CD4-positive, alpha-beta memory T cell (primary cell): ENCODE measurements around the gene TVP23A. TPM values are rescaled to one million over a fixed set of nuclear protein-coding genes. Genes with fewer than 3 reads are reported as not detected.

Source experiments
- CTCF ChIA-PET: fragments of 350-600 bp; sonication (Branson Sonifier 250); formaldehyde crosslinking; loops from one replicate; lab custom pipeline; 2021; ENCODE audit warnings: inconsistent platforms; ENCODE audit not compliant: partially characterized antibody; lab: Charles Lee
- POLR2A ChIA-PET: fragments of 350-600 bp; sonication (Branson Sonifier 250); formaldehyde crosslinking; loops from one replicate; lab custom pipeline; 2021; ENCODE audit not compliant: partially characterized antibody; lab: Charles Lee
- DNase-seq, 5 donors: peaks; one replicate each; pipeline versions ENCODE4 v3.0.0 to v3.0.0-alpha.2; 2020 to 2022; ENCODE audit warnings: mixed read lengths in 1 of 5
- H3K27ac ChIP-seq: one replicate; pipeline ENCODE4 v1.7.0; 2013; ENCODE audit warnings: low read depth, low read length
- H3K27me3 ChIP-seq: 2 replicates; pipeline ENCODE4 v1.7.0; 2013; ENCODE audit warnings: mild to moderate bottlenecking, low read length, moderate library complexity; ENCODE audit not compliant: insufficient read depth
- H3K36me3 ChIP-seq: 2 replicates; pipeline ENCODE4 v1.7.0; 2013; ENCODE audit warnings: mild to moderate bottlenecking, low read length, moderate library complexity; ENCODE audit not compliant: insufficient read depth
- H3K4me1 ChIP-seq: 2 replicates; pipeline ENCODE4 v1.7.0; 2013; ENCODE audit warnings: mild to moderate bottlenecking, low read length, moderate library complexity; ENCODE audit not compliant: insufficient read depth
- H3K4me3 ChIP-seq, 2 donors: one replicate each; pipeline ENCODE4 v1.7.0; 2013; ENCODE audit warnings: low read length in 2 of 2, mild to moderate bottlenecking in 1 of 2
- H3K9me3 ChIP-seq, 2 donors: one replicate each; pipeline ENCODE4 v1.7.0; 2013; ENCODE audit warnings: low read length in 2 of 2, control low read depth in 1 of 2; ENCODE audit not compliant: control insufficient read depth in 1 of 2
- H3K27ac Mint-ChIP-seq, 7 donors: one replicate each; pipeline ENCODE4 v1.8.0; 2020 to 2021; ENCODE audit warnings: mixed read lengths in 7 of 7, mild to moderate bottlenecking in 6 of 7, inconsistent platforms in 3 of 7, moderate library complexity in 3 of 7
- H3K27me3 Mint-ChIP-seq, 2 donors: one replicate each; pipeline ENCODE4 v1.8.0; 2020 to 2021; ENCODE audit warnings: mixed read lengths in 2 of 2
- H3K36me3 Mint-ChIP-seq, 2 donors: one replicate each; pipeline ENCODE4 v1.8.0; 2020 to 2021; ENCODE audit warnings: mixed read lengths in 2 of 2, inconsistent platforms in 1 of 2, mild to moderate bottlenecking in 1 of 2
- H3K4me1 Mint-ChIP-seq, 4 donors: one replicate each; pipeline ENCODE4 v1.8.0; 2020 to 2021; ENCODE audit warnings: mixed read lengths in 4 of 4, mild to moderate bottlenecking in 1 of 4
- H3K4me3 Mint-ChIP-seq, 8 donors: one replicate each; pipeline ENCODE4 v1.8.0; 2020 to 2021; ENCODE audit warnings: mixed read lengths in 8 of 8, mild to moderate bottlenecking in 7 of 8, moderate library complexity in 6 of 8, inconsistent platforms in 3 of 8
- H3K9me3 Mint-ChIP-seq, 8 donors: one replicate each; pipeline ENCODE4 v1.8.0; 2020 to 2021; ENCODE audit warnings: mixed read lengths in 8 of 8, mild to moderate bottlenecking in 5 of 8, inconsistent platforms in 3 of 8, moderate library complexity in 1 of 8
- intact Hi-C: fragments of 100-400 bp; cut with micrococcal nuclease; formaldehyde crosslinking; loops from one replicate; pipeline ENCODE4 v1.15.1; 2023
- polyA plus RNA-seq, 2 donors: library from polyadenylated mRNA; unstranded; fragments of 300-500 nt; fragmentation: Illumina TruSeq; gene quantifications; one replicate each; pipeline ENCODE4 v1.2.3, GENCODE V29; 2021
- total RNA-seq, 2 experiments: library from RNA; stranded (reverse); gene quantifications; one replicate each; pipeline ENCODE4 v1.2.3, GENCODE V29; 2021

TVP23A gene
- total and polyA plus RNA-seq, 4 experiments from 2014 or later: 0.18 TPM; not detected in 3

GRCh38 chr16:10751291-10751697, 67.3 kb downstream of the TVP23A start:
- no peaks in the 10 kb centered on the region for H3K27me3 ChIP-seq
- H3K9me3 Mint-ChIP-seq: no peaks in the 10 kb centered on the region
- ChIA-PET CTCF (interaction anchor here (1.0 kb wide), 1 partner anchor 13 kb away, joined by 3 read pairs; no protein-coding TSS in a partner anchor), POLR2A (interaction anchor here (2.2 kb wide), 1 partner anchor 8 kb away, joined by 9 read pairs; the partner anchor contains the start of gene NUBP1)
- intact Hi-C loops: no loop called here
- H3K4me3 ChIP-seq: no peak overlapping the region
- H3K36me3 ChIP-seq: peaks cover 53% of the 10 kb centered on the region
- H3K4me1 ChIP-seq: no peaks in the 10 kb centered on the region
- no peaks in the 10 kb centered on the region for H3K27me3 Mint-ChIP-seq
- no peak overlapping the region for H3K4me3 Mint-ChIP-seq
- H3K27ac Mint-ChIP-seq: peak overlapping the region in 3 of 7 donors; percentile 29 to 43 (median 29)
- no peaks in the 10 kb centered on the region for H3K9me3 ChIP-seq
- peaks cover 0 to 5% (median under 1%) of the 10 kb centered on the region in 4 donors for H3K4me1 Mint-ChIP-seq
- no peak for DNase-seq
- H3K27ac ChIP-seq: no peak overlapping the region
- peaks cover 44 to 72% of the 10 kb centered on the region in 2 donors for H3K36me3 Mint-ChIP-seq

GRCh38 chr16:10750793-10751192, 67.8 kb downstream of the TVP23A start:
- Mint-ChIP-seq H3K27me3 (no peaks in the 10 kb centered on the region), H3K4me1 (peaks cover 0 to 6% (median 3%) of the 10 kb centered on the region in 4 donors), H3K4me3 (no peak overlapping the region), H3K9me3 (no peaks in the 10 kb centered on the region), H3K36me3 (peaks cover 43 to 70% of the 10 kb centered on the region in 2 donors), H3K27ac (peak overlapping the region in 2 of 7 donors; percentile 29 to 36)
- CTCF ChIA-PET: no interaction called here
- H3K4me3 ChIP-seq: no peak overlapping the region
- no peaks in the 10 kb centered on the region for H3K27me3 ChIP-seq
- DNase-seq: no peak
- intact Hi-C loops: no loop called here
- H3K27ac ChIP-seq: no peak overlapping the region
- POLR2A ChIA-PET: no interaction called here
- peaks cover 53% of the 10 kb centered on the region for H3K36me3 ChIP-seq
- H3K4me1 ChIP-seq: peaks cover under 1% of the 10 kb centered on the region
- H3K9me3 ChIP-seq: no peaks in the 10 kb centered on the region

GRCh38 chr16:10745841-10746240, 72.8 kb downstream of the TVP23A start:
- Mint-ChIP-seq H3K4me1 (peaks cover 16 to 30% (median 22%) of the 10 kb centered on the region in 4 donors), H3K4me3 (peak overlapping the region in 6 of 8 donors; percentile 10 to 69 (median 39)), H3K27ac (peak overlapping the region in 1 of 7 donors; percentile 55), H3K27me3 (no peaks in the 10 kb centered on the region), H3K9me3 (no peaks in the 10 kb centered on the region), H3K36me3 (peaks cover 16 to 38% of the 10 kb centered on the region in 2 donors)
- ChIA-PET CTCF (interaction anchor here (1.0 to 1.1 kb wide), 2 partner anchors 8 to 11 kb away, joined by 3 read pairs; no protein-coding TSS in a partner anchor), POLR2A (interaction anchor here (0.7 kb wide), 1 partner anchor 1594 kb away, joined by 6 read pairs; no protein-coding TSS in a partner anchor)
- Histone ChIP-seq H3K27ac (no peak overlapping the region), H3K27me3 (no peaks in the 10 kb centered on the region), H3K36me3 (peaks cover 27% of the 10 kb centered on the region), H3K9me3 (no peaks in the 10 kb centered on the region), H3K4me1 (peaks cover 19% of the 10 kb centered on the region), H3K4me3 (no peak overlapping the region)
- no peak for DNase-seq
- intact Hi-C loops: loop anchor here (2.0 kb wide), 1 partner anchor 1877 kb away; the partner anchor contains the start of gene CARHSP1

GRCh38 chr16:10744370-10745030, 74.1 kb downstream of the TVP23A start:
- Histone ChIP-seq H3K4me3 (peak overlapping the region; percentile 63 to 81), H3K9me3 (no peaks in the 10 kb centered on the region), H3K27ac (peak overlapping the region; percentile 92), H3K36me3 (peaks cover 16% of the 10 kb centered on the region), H3K4me1 (peaks cover 19% of the 10 kb centered on the region), H3K27me3 (no peaks in the 10 kb centered on the region)
- intact Hi-C loops: loop anchor here (1.0 to 5.0 kb wide), 4 partner anchors 200 to 1876 kb away; partner anchors contain the start of genes CARHSP1, CLEC16A, HAPSTR1 and USP7
- H3K27me3 Mint-ChIP-seq: no peaks in the 10 kb centered on the region
- H3K27ac Mint-ChIP-seq: peak overlapping the region; percentile 93 to 100 (median 99)
- H3K4me1 Mint-ChIP-seq: peaks cover 16 to 30% (median 26%) of the 10 kb centered on the region in 4 donors
- no peak for DNase-seq
- H3K9me3 Mint-ChIP-seq: peaks cover 0 to 2% (median 0%) of the 10 kb centered on the region in 8 donors
- H3K4me3 Mint-ChIP-seq: peak overlapping the region; percentile 90 to 97 (median 95)
- CTCF ChIA-PET: interaction anchor here (1.0 to 1.4 kb wide), 3 partner anchors 9 to 231 kb away, joined by 3 to 5 read pairs (median 5); no protein-coding TSS in a partner anchor
- H3K36me3 Mint-ChIP-seq: peaks cover 15 to 32% of the 10 kb centered on the region in 2 donors
- POLR2A ChIA-PET: interaction anchor here (0.9 to 2.9 kb wide), 10 partner anchors 8 to 1653 kb away, joined by 3 to 16 read pairs (median 5); partner anchors contain the start of genes ATF7IP2, DEXI, HAPSTR1 and TXNDC11

GRCh38 chr16:10743610-10744369, 74.8 kb downstream of the TVP23A start, which contains the start of gene NUBP1:
TSS of gene NUBP1 (plus strand) at chr16:10743842. CDS start at chr16:10743864, 22 bp downstream.
- Histone ChIP-seq H3K27ac (peak within 1 kb of the TSS; percentile 92), H3K9me3 (no peaks in the 10 kb centered on the region), H3K4me1 (peaks cover 19% of the 10 kb centered on the region), H3K36me3 (peaks cover 14% of the 10 kb centered on the region), H3K27me3 (no peaks in the 10 kb centered on the region), H3K4me3 (peak within 1 kb of the TSS; percentile 63 to 81)
- DNase-seq: peak; percentile 98 to 100 (median 98)
- intact Hi-C loops: loop anchor here (1.0 to 5.0 kb wide), 4 partner anchors 201 to 1875 kb away; partner anchors contain the start of genes CARHSP1, CLEC16A, HAPSTR1 and USP7
- peaks cover 16 to 30% (median 24%) of the 10 kb centered on the region in 4 donors for H3K4me1 Mint-ChIP-seq
- ChIA-PET POLR2A (interaction anchor here (0.9 to 2.9 kb wide), 10 partner anchors 9 to 1652 kb away, joined by 3 to 16 read pairs (median 5); partner anchors contain the start of genes ATF7IP2, DEXI, HAPSTR1 and TXNDC11), CTCF (interaction anchor here (1.0 to 1.4 kb wide), 3 partner anchors 8 to 231 kb away, joined by 3 to 5 read pairs (median 5); no protein-coding TSS in a partner anchor)
- H3K27ac Mint-ChIP-seq: peak within 1 kb of the TSS; percentile 93 to 100 (median 99)
- peaks cover 15 to 26% of the 10 kb centered on the region in 2 donors for H3K36me3 Mint-ChIP-seq
- H3K27me3 Mint-ChIP-seq: no peaks in the 10 kb centered on the region
- peak within 1 kb of the TSS; percentile 90 to 97 (median 95) for H3K4me3 Mint-ChIP-seq
- H3K9me3 Mint-ChIP-seq: peaks cover 0 to 2% (median 0%) of the 10 kb centered on the region in 8 donors

- POLR2A ChIA-PET: interaction anchor here (0.9 to 2.9 kb wide), 8 partner anchors 9 to 1652 kb away, joined by 3 to 16 read pairs (median 8); partner anchors contain the start of genes ATF7IP2, DEXI, HAPSTR1 and TXNDC11
Measured at GRCh38 chr16:10743227-10743609, 75.4 kb downstream of the TVP23A start.

More at GRCh38 chr16:10743227-10743609, 75.4 kb downstream of the TVP23A start:
- Mint-ChIP-seq H3K4me1 (peaks cover 16 to 34% (median 24%) of the 10 kb centered on the region in 4 donors), H3K9me3 (peaks cover 0 to 2% (median 0%) of the 10 kb centered on the region in 8 donors), H3K27me3 (no peaks in the 10 kb centered on the region), H3K36me3 (peaks cover 11 to 20% of the 10 kb centered on the region in 2 donors), H3K4me3 (peak overlapping the region; percentile 90 to 97 (median 95)), H3K27ac (peak overlapping the region; percentile 93 to 100 (median 99))
- H3K27ac ChIP-seq: peak overlapping the region; percentile 92
- no peaks in the 10 kb centered on the region for H3K27me3 ChIP-seq
- intact Hi-C loops: loop anchor here (5.0 kb wide), 1 partner anchor 1781 kb away; the partner anchor contains the start of gene USP7
- DNase-seq: no peak
- CTCF ChIA-PET: interaction anchor here (1.3 kb wide), 1 partner anchor 228 kb away, joined by 5 read pairs; no protein-coding TSS in a partner anchor
- peaks cover 8% of the 10 kb centered on the region for H3K36me3 ChIP-seq
- peaks cover 23% of the 10 kb centered on the region for H3K4me1 ChIP-seq
- no peaks in the 10 kb centered on the region for H3K9me3 ChIP-seq
- peak overlapping the region; percentile 5 to 81 for H3K4me3 ChIP-seq
